ENCODE measurements around the gene AKIRIN2.
"Not testable (repeated sequence)": the region's sequence is repeated elsewhere in the genome, so short reads cannot be mapped to it uniquely, and the experiment has no call there.

The AKIRIN2 gene

GRCh38 chr6:87687296-87687695 is 14.7 kb downstream of the AKIRIN2 start:
- peaks cover 4% of the 10 kb centered on the region for H3K4me1 ChIP-seq (ENCODE audit: insufficient read depth, low read length, poor library complexity, severe bottlenecking)
- H3K27me3 ChIP-seq (ENCODE audit: insufficient read depth, low read length, poor library complexity, severe bottlenecking): no peaks in the 10 kb centered on the region
- H3K9me2 ChIP-seq (replicated peaks; ENCODE audit: low read depth, low read length): no peaks in the 10 kb centered on the region
- H4K20me1 ChIP-seq (ENCODE audit: insufficient read depth, low read length, poor library complexity, severe bottlenecking): peaks cover 90% of the 10 kb centered on the region
- 0 out of 2 replicates have a peak, but pooled peaks cover 3% of the 10 kb centered on the region for H3K36me3 ChIP-seq (ENCODE audit: insufficient read depth, low read length)
- H3K4me3 ChIP-seq (ENCODE audit: low read length, poor library complexity, severe bottlenecking): no peak overlapping the region
- TF ChIP-seq, protein P1, sequence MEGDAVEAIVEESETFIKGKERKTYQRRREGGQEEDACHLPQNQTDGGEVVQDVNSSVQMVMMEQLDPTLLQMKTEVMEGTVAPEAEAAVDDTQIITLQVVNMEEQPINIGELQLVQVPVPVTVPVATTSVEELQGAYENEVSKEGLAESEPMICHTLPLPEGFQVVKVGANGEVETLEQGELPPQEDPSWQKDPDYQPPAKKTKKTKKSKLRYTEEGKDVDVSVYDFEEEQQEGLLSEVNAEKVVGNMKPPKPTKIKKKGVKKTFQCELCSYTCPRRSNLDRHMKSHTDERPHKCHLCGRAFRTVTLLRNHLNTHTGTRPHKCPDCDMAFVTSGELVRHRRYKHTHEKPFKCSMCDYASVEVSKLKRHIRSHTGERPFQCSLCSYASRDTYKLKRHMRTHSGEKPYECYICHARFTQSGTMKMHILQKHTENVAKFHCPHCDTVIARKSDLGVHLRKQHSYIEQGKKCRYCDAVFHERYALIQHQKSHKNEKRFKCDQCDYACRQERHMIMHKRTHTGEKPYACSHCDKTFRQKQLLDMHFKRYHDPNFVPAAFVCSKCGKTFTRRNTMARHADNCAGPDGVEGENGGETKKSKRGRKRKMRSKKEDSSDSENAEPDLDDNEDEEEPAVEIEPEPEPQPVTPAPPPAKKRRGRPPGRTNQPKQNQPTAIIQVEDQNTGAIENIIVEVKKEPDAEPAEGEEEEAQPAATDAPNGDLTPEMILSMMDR (conservative IDR thresholded peaks at IDR 0.05; ENCODE audit: low read length): no peak
- TF ChIP-seq EZH2phosphoT487 (IDR thresholded peaks at IDR 0.05; ENCODE audit: borderline replicate concordance): no peak
- no peak overlapping the region for H3K4me2 ChIP-seq (ENCODE audit: low read depth, low read length, poor library complexity, severe bottlenecking)
- no peak overlapping the region for H2AFZ ChIP-seq (ENCODE audit: low read length)
- H3K9me3 ChIP-seq (ENCODE audit: insufficient read depth, low read depth, low read length): no peaks in the 10 kb centered on the region
- H3F3A ChIP-seq (ENCODE audit: low read depth): no peaks in the 10 kb centered on the region
- H3K79me2 ChIP-seq (ENCODE audit: insufficient read depth, low read length): peaks cover 100% of the 10 kb centered on the region
- no peak overlapping the region for H3K9ac ChIP-seq (ENCODE audit: low read depth, low read length, poor library complexity, severe bottlenecking)

GRCh38 chr6:87686636-87687205 is 15.3 kb downstream of the AKIRIN2 start:
- not testable (repeated sequence) for H3K9ac ChIP-seq (ENCODE audit: low read depth, low read length, poor library complexity, severe bottlenecking); H3K9me2 ChIP-seq (replicated peaks; ENCODE audit: low read depth, low read length); H2AFZ ChIP-seq (ENCODE audit: low read length); H3K4me3 ChIP-seq (ENCODE audit: low read length, poor library complexity, severe bottlenecking); H3F3A ChIP-seq (ENCODE audit: low read depth); H3K4me1 ChIP-seq (ENCODE audit: insufficient read depth, low read length, poor library complexity, severe bottlenecking); H3K9me3 ChIP-seq (ENCODE audit: insufficient read depth, low read depth, low read length); H3K27me3 ChIP-seq (ENCODE audit: insufficient read depth, low read length, poor library complexity, severe bottlenecking); H3K4me2 ChIP-seq (ENCODE audit: low read depth, low read length, poor library complexity, severe bottlenecking); H3K36me3 ChIP-seq (ENCODE audit: insufficient read depth, low read length)
- H4K20me1 ChIP-seq (ENCODE audit: insufficient read depth, low read length, poor library complexity, severe bottlenecking): peaks cover 90% of the 10 kb centered on the region
- H3K79me2 ChIP-seq (ENCODE audit: insufficient read depth, low read length): peaks cover 100% of the 10 kb centered on the region

DNA sequence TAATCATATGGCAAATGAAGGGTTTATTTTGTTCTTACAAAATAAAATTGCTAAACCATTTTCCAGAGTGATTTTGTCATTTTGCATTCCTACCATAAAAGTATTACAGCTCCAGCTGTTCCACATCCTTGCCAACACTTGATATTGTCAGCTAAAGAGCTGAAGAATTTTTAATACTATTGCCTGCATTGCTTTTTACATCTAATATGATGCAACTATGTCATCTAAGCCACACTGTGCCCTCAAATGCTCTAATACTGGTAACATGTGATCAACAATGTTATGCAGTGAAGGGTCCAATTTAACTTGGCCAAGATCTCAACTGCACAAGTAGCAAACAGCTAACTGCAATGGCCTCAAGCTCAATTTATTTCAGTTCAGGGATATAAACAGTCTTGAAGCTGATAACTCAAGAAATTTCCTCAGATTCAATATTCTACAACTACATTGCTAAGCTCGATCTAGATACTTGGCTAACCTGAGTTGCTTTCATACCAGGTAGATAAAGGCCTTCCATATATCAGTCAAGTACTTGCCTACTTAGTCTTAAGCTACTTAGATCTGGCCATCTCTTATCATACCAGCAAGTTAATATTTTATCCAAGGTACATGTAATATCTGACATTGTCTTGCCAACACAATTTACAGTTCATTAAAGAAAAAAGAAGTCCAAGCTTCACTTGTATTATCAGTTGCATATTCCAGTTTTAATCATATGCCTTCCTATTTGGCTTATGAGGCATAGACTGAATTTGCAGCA is 17.0 kb downstream of the AKIRIN2 start:
- H4K20me1 ChIP-seq (ENCODE audit: insufficient read depth, low read length, poor library complexity, severe bottlenecking): peaks cover 87% of the 10 kb centered on the region
- H3K4me2 ChIP-seq (ENCODE audit: low read depth, low read length, poor library complexity, severe bottlenecking): no peak overlapping the region
- H3K4me3 ChIP-seq (ENCODE audit: low read length, poor library complexity, severe bottlenecking): no peak overlapping the region

More for the DNA sequence above, 17.0 kb downstream of the AKIRIN2 start:
- Histone ChIP-seq H3K9ac (ENCODE audit: low read depth, low read length, poor library complexity, severe bottlenecking) (no peak overlapping the region), H3F3A (ENCODE audit: low read depth) (no peaks in the 10 kb centered on the region), H3K9me2 (replicated peaks; ENCODE audit: low read depth, low read length) (no peaks in the 10 kb centered on the region), H3K79me2 (ENCODE audit: insufficient read depth, low read length) (peaks cover 90% of the 10 kb centered on the region), H3K9me3 (ENCODE audit: insufficient read depth, low read depth, low read length) (no peaks in the 10 kb centered on the region), H2AFZ (ENCODE audit: low read length) (no peak overlapping the region), H3K27me3 (ENCODE audit: insufficient read depth, low read length, poor library complexity, severe bottlenecking) (no peaks in the 10 kb centered on the region), H3K36me3 (ENCODE audit: insufficient read depth, low read length) (peaks cover 23% of the 10 kb centered on the region; the same call in 1 of the 2 replicates), H3K4me1 (ENCODE audit: insufficient read depth, low read length, poor library complexity, severe bottlenecking) (no peaks in the 10 kb centered on the region)
- TF ChIP-seq, protein P1 (conservative IDR thresholded peaks at IDR 0.05; ENCODE audit: low read length): no peak
- no peak for TF ChIP-seq EZH2phosphoT487 (IDR thresholded peaks at IDR 0.05; ENCODE audit: borderline replicate concordance)

Data from Loucy (cell line).